GM12875 (cell line): ENCODE results near the gene PPIP5K1.

ENCODE experiments used
- H3K4me3 ChIP-seq: one replicate; pipeline ENCODE4 v1.5.1; 2011; ENCODE audit warnings: low read depth, low read length, control low read depth
- TF ChIP-seq, protein P1 (sequence below): IDR thresholded peaks from 2 replicates; pipeline ENCODE4 v1.5.1; 2011; ENCODE audit warnings: low read depth, mild to moderate bottlenecking, control low read depth, inconsistent platforms, low read length, moderate library complexity, borderline replicate concordance; ENCODE audit not compliant: insufficient read depth

The PPIP5K1 gene

DNA sequence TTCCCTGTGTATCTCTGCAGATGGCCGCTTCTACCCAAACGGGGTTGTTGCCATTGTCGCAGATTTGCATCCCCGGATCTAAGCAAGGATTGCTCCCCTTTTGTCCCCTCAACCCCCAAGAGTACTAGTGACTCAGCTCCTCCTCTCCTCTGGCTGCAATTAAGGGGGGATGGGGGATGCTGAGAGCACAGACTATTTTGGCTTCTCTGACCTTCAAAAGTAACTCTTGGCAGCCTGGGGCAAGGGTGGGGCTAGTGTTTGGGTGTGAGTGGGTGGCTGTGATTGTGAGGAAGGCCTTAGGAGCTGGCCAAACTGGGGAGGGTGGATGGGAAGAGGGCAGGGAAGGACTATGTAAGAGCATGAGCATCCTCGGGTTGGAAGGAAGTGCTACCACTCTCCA is 73.8 kb downstream of the PPIP5K1 start:
- no peak overlapping the region for H3K4me3 ChIP-seq
- TF ChIP-seq, protein P1, sequence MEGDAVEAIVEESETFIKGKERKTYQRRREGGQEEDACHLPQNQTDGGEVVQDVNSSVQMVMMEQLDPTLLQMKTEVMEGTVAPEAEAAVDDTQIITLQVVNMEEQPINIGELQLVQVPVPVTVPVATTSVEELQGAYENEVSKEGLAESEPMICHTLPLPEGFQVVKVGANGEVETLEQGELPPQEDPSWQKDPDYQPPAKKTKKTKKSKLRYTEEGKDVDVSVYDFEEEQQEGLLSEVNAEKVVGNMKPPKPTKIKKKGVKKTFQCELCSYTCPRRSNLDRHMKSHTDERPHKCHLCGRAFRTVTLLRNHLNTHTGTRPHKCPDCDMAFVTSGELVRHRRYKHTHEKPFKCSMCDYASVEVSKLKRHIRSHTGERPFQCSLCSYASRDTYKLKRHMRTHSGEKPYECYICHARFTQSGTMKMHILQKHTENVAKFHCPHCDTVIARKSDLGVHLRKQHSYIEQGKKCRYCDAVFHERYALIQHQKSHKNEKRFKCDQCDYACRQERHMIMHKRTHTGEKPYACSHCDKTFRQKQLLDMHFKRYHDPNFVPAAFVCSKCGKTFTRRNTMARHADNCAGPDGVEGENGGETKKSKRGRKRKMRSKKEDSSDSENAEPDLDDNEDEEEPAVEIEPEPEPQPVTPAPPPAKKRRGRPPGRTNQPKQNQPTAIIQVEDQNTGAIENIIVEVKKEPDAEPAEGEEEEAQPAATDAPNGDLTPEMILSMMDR, result no peak

DNA sequence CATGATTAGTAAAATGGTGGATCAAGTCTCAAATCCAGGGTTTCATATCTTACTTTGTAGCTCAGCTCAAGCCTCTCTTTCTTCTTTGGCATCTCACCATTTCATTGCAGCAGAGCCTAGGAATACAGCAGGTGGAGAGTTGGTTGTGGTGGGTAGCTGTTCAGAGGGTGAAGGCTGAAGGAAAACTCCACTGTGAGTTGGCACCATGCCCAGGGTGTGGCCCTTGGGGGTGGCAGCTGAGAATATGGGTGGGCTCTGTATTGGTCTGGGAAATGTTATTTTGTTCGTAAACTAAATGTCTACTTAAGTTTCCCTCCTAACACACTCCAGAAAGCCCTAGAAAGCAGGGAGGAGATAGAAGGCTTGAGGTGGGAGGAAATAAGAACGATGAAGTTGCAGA is 74.3 kb downstream of the PPIP5K1 start:
- TF ChIP-seq, protein P1, result no peak
- H3K4me3 ChIP-seq, result no peak overlapping the region

DNA sequence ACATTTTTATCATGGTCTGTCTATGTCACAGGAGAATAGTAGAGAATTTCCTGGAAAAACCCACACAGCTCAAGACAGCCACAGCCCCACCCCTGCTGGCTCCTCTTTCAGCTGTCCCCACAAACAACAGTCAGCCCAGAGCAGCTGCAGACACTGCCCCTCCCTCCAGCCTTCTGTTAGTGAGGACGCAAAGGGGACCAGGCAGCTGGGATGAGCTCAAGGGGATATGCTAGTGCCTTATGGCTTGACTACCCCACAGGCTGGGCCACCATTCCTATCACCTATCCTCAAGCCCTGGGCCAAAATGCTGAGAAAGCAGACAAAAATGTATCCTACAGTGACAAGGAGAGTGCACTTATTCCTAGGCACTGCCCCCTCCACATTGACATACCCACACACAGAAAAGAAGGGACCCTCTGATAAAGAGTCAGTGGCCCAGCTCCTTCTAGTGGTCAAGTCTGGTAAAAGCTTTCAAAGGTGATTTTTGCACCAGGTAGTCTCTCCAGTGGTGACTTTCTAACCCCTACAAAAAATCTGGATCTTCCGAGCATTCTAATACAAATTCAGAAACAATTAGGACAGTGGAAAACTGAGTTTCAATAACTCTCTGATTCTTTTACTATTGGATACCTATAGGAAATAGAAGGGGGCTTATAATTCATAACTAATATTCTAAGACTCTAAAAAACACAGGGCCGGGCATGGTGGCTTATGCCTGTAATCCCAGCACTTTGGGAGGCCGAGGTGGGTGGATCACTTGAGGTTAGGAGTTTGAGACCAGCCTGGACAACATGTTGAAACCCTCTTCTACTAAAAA is 75.6 kb downstream of the PPIP5K1 start:
- H3K4me3 ChIP-seq, result no peak overlapping the region
- TF ChIP-seq, protein P1, result peak; percentile 67; the same call in 1 of the 2 replicates

DNA sequence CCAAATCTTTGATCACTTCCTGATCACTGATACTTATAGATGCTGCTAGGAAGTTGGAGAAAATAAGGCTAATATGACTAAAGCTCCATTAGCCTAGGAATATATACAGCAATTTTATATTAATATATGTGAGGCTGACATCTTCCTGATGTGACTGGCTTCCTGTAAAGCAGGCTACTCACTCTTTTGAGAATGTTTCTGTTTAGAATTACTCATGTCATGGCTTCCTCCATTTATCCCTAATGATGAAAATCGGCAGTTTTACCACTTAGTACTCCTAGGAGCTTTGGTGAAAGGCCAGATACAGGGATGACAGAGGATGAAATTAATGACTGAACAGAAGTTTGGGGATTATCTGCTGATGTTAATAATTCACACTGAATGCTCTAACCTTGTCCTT is 76.5 kb downstream of the PPIP5K1 start:
- TF ChIP-seq, protein P1, result no peak
- no peak overlapping the region for H3K4me3 ChIP-seq

DNA sequence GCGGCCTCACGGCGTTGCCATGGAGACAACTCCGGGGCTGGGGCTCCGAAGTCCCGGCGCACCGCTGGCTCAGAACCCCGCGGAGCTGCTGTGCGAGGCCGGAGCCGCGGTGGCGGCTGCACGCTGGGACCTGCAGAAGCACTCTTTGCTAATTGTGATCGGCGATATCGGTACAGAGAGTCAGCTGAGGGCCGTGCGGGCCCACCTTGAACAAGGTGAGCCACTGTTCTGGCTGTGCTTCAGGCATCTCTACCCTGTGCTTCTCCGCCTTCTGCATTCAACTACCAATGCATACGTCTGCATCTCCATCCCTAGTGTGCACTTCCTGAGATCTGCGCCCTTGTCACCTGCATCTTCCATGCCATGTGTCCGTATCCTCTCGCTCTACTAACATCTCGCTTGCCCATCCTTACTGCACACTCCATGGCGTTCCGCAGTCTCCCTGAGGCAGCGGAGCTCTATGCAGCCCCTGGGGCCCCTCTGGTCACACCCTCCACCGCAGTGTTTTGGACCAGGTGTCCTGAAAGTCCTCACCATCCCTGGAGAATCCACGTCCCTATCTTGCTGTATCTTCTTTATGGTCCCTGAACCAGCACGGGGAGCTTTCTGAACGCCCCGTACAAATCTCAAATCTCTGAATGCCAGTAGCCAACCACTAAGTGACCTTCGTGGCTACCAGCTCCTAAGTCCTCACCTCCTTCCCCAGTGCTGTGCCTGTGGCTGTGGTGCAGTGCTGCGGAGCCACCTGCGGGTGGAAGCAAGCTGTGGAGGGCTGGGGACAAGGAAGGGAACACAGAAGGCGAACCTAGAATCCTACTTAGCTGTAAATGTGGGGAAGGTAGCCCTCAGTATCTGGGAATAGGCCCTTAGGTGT is 78.8 kb downstream of the PPIP5K1 start:
- H3K4me3 ChIP-seq, result peak overlapping the region; percentile 49
- TF ChIP-seq, protein P1, result no peak

DNA sequence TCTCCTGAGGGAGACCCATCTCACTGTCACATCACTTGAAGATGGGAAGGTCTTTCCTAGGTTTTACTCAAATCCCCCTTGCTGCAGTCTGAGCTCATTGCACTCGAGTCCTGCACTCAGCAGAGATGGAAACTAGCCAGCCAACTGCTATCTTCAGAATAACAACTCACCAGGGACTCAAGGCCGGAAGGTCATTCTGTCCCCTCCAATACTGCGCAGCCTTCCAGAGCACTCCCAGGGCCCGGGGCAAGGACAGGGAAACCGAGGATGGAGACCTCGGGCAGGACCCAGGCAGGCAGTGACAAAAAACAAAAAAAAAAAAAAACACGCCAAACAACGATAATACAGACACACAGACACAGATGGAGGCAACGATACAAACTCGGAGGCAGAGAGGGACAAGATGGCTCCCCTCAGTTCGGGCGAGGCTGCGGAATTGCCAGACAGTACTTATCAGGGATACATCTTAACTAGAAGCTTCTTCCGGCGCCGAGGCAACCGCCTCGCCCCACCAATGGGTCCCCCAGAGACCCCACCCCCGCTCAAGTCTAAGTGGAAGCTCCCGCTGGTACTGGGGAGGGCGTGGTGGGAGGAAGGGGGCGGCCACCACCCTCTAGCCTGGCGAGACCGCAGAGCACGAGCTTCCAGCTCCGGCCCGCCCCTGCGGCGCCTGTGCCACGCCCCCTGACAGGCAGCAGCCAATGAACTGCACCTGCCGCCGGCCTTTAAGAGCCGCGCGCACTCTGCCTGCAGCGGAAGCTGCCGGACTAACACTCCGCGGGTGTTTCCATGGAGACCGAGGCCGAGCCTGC is 79.6 kb downstream of the PPIP5K1 start:
- H3K4me3 ChIP-seq, result peak overlapping the region; percentile 74
- TF ChIP-seq, protein P1, result no peak; the same call in 1 of the 2 replicates
